OCI-LY7 (cell line): Measurements from ENCODE around the gene RIMBP3C. TPM values are rescaled to one million over a fixed set of nuclear protein-coding genes. Genes with fewer than 3 reads are reported as not detected.

Source experiments
- BruUV-seq: library from RNA; stranded (reverse); fragments of 400-500 nt; replicated peaks from 2 replicates; lab custom pipeline; 2021; lab: Mats Ljungman, UMichigan
- CTCF ChIA-PET: fragments of 300-600 bp; sonication (Branson Sonifier 250); formaldehyde crosslinking; loops from one replicate; lab custom pipeline; 2022; ENCODE audit warnings: antibody characterized with exemption; ENCODE audit not compliant: unreplicated experiment; lab: Charles Lee
- POLR2A ChIA-PET: fragments of 300-600 bp; sonication (Branson Sonifier 250); formaldehyde crosslinking; loops from one replicate; lab custom pipeline; 2022; ENCODE audit warnings: antibody characterized with exemption; lab: Charles Lee
- DNase-seq: peaks from one replicate; pipeline ENCODE4 v3.0.0-alpha.2; 2015; ENCODE audit warnings: low spot score
- H2AFZ ChIP-seq: fragments of 200-600 bp; sonication (generic), shearing (Covaris generic); 2 replicates; pipeline ENCODE4 v1.6.1; 2014; ENCODE audit warnings: mild to moderate bottlenecking, antibody characterized with exemption, low read length, moderate library complexity
- H3K27ac ChIP-seq: fragments of 200-600 bp; sonication (generic); 2 replicates; pipeline ENCODE4 v1.5.1; 2014; ENCODE audit warnings: mixed run types, low read depth, mild to moderate bottlenecking, moderate library complexity, low read length, inconsistent platforms; ENCODE audit not compliant: poor library complexity, severe bottlenecking
- H3K36me3 ChIP-seq: fragments of 200-600 bp; sonication (generic); 2 replicates; pipeline ENCODE4 v1.6.1; 2014; ENCODE audit warnings: mild to moderate bottlenecking, antibody characterized with exemption, low read length, moderate library complexity, mixed read lengths; ENCODE audit not compliant: insufficient read depth
- H3K4me1 ChIP-seq: fragments of 200-600 bp; sonication (generic); 2 replicates; pipeline ENCODE4 v1.5.1; 2014; ENCODE audit warnings: mild to moderate bottlenecking, low read length; ENCODE audit not compliant: insufficient read depth, poor library complexity, severe bottlenecking
- H3K4me2 ChIP-seq: fragments of 200-600 bp; sonication (generic); 2 replicates; pipeline ENCODE4 v1.6.1; 2014; ENCODE audit warnings: mild to moderate bottlenecking, low read length
- H3K4me3 ChIP-seq: fragments of 200-600 bp; sonication (generic); 2 replicates; pipeline ENCODE4 v1.5.1; 2014; ENCODE audit warnings: mild to moderate bottlenecking, low read depth, low read length; ENCODE audit not compliant: poor library complexity, severe bottlenecking
- H3K79me2 ChIP-seq: fragments of 200-600 bp; sonication (generic); 2 replicates; pipeline ENCODE4 v1.6.1; 2016; ENCODE audit warnings: low read depth, mild to moderate bottlenecking, low read length, moderate library complexity, mixed read lengths; ENCODE audit not compliant: insufficient read depth
- H3K9me2 ChIP-seq: fragments of 200-600 bp; sonication (generic); 2 replicates; pipeline ENCODE4 v1.6.1; 2016; ENCODE audit warnings: mild to moderate bottlenecking, low read length, mixed read lengths; ENCODE audit not compliant: insufficient read depth
- H3K9me3 ChIP-seq: fragments of 200-600 bp; sonication (generic); 2 replicates; pipeline ENCODE4 v1.6.1; 2014; ENCODE audit warnings: mild to moderate bottlenecking, mixed run types, low read length, mixed read lengths
- H4K20me1 ChIP-seq: fragments of 200-600 bp; sonication (generic); 2 replicates; pipeline ENCODE4 v1.6.1; 2014; ENCODE audit warnings: mild to moderate bottlenecking, antibody characterized with exemption, low read length, moderate library complexity, mixed read lengths; ENCODE audit not compliant: insufficient read depth
- EZH2phosphoT487 ChIP-seq: fragments of 200-600 bp; sonication (generic); IDR thresholded peaks from 2 replicates; pipeline ENCODE4 v1.6.1; 2018; ENCODE audit warnings: low read depth, borderline replicate concordance, mild to moderate bottlenecking, mixed run types, antibody characterized with exemption, low read length, moderate library complexity, mixed read lengths
- intact Hi-C: fragments of 100-400 bp; cut with micrococcal nuclease; formaldehyde crosslinking; loops from one replicate; pipeline ENCODE4 v1.10.0; 2022; ENCODE audit not compliant: unreplicated experiment
- total RNA-seq, 2 experiments: library from RNA; depleted of rRNA in 1 of 2; stranded (reverse); fragments of >200 nt in 1 of 2; shearing (Covaris generic) in 1 of 2; gene quantifications; 2 replicates each; pipeline ENCODE4 v1.2.3, GENCODE V29; 2014 to 2022
- TF ChIP-seq, protein P1 (sequence below): fragments of 200-600 bp; sonication (generic); conservative IDR thresholded peaks from 2 replicates; pipeline ENCODE4 v1.5.1; 2014; ENCODE audit warnings: mild to moderate bottlenecking, antibody characterized with exemption, low read length, moderate library complexity, mixed read lengths

Gene RIMBP3C
- total RNA-seq, 2 experiments from 2014 or later: 0.69 to 2.0 TPM

DNA sequence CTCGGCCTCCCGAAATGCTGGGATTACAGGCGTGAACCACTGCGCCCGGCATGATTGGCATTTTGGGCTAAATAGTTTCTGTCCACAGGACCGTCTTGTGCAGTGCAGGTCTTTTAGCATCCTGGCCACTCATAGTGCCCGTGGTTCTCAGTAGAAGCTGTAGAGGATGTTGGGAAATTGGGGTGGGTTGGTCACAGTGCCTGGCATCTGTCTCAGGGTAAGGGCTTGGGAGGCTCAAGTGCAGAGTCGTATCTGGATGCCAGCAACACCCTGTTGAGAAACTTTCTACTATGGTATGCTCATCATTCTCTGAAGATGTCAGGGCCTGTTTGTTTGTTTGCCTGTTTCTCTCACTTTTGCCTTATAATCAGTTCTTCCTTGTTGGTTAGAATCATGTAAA lies 38.1 kb upstream of the RIMBP3C start:
- ChIA-PET CTCF (interaction anchor here (0.5 kb wide), 1 partner anchor 10 kb away, joined by 6 read pairs; no protein-coding TSS in a partner anchor), POLR2A (no interaction called here)
- Histone ChIP-seq H3K27ac (peak overlapping the region; percentile 3), H3K4me3 (no peak overlapping the region), H3K4me2 (peak overlapping the region; percentile 6; the same call in 1 of the 2 replicates), H3K4me1 (peaks cover 64% of the 10 kb centered on the region), H3K9me3 (no peaks in the 10 kb centered on the region), H3K9me2 (no peaks in the 10 kb centered on the region), H2AFZ (no peak overlapping the region), H3K79me2 (peaks cover 100% of the 10 kb centered on the region), H4K20me1 (peaks cover 31% of the 10 kb centered on the region), H3K36me3 (peaks cover 64% of the 10 kb centered on the region)
- TF ChIP-seq EZH2phosphoT487: no peak
- TF ChIP-seq, protein P1, sequence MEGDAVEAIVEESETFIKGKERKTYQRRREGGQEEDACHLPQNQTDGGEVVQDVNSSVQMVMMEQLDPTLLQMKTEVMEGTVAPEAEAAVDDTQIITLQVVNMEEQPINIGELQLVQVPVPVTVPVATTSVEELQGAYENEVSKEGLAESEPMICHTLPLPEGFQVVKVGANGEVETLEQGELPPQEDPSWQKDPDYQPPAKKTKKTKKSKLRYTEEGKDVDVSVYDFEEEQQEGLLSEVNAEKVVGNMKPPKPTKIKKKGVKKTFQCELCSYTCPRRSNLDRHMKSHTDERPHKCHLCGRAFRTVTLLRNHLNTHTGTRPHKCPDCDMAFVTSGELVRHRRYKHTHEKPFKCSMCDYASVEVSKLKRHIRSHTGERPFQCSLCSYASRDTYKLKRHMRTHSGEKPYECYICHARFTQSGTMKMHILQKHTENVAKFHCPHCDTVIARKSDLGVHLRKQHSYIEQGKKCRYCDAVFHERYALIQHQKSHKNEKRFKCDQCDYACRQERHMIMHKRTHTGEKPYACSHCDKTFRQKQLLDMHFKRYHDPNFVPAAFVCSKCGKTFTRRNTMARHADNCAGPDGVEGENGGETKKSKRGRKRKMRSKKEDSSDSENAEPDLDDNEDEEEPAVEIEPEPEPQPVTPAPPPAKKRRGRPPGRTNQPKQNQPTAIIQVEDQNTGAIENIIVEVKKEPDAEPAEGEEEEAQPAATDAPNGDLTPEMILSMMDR: no peak
- BruUV-seq: no TSS peak
- intact Hi-C loops: loop anchor here (2.0 kb wide), 1 partner anchor 21 kb away; no protein-coding TSS in a partner anchor
- DNase-seq: no peak

DNA sequence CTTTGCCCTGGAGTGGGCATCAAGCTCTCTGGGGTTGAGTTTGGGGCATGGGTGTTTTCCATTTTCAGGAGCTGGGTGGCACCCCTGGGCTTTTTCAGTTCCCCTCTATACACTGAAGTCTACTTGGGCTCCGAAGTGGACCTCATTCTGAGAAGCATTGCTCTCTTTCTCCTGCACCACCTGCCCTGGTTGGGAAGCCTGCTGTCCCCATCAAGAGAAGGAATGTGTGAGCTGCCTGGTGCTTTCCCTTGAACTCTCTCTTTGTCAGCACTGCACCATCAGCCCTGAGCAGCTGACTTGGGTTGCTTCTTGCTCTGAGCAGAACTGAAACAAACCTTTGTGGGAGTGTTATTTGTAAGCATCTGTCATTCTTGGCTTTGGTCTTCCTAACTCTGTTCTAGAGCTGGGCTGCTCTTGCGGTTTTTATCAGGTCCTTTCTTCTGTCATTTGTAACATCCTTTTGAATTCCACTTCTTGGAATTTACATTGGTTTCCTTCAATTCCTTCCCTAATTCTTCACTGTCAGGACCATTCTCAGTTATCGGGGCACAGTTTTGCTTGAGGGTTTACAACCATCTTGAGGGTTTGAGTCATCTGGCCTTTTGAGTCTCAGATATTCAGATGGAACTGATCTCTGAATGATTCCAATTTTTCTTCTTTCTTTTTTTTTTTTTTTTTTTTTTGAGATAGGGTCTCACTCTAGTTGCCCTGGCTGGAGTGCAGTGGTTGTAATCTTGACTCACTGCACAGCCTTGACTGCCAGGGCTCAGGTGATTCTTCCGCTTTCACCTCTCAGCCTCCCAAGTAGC lies 36.7 kb upstream of the RIMBP3C start:
- H3K27ac ChIP-seq: peak overlapping the region; percentile 84
- peaks cover 99% of the 10 kb centered on the region for H3K79me2 ChIP-seq
- peaks cover 31% of the 10 kb centered on the region for H4K20me1 ChIP-seq
- ChIA-PET CTCF (interaction anchor here (0.6 to 1.0 kb wide), 4 partner anchors 29 to 55 kb away, joined by 3 read pairs; partner anchors contain the start of genes CCDC116 and SDF2L1), POLR2A (interaction anchor here (0.6 to 1.7 kb wide), 5 partner anchors 11 to 277 kb away, joined by 3 to 8 read pairs (median 3); no protein-coding TSS in a partner anchor)
- H3K4me3 ChIP-seq: peak overlapping the region; percentile 35
- H3K9me3 ChIP-seq: no peaks in the 10 kb centered on the region
- H3K4me1 ChIP-seq: peaks cover 67% of the 10 kb centered on the region
- DNase-seq: peak; percentile 76
- intact Hi-C loops: loop anchor here (2.0 kb wide), 1 partner anchor 19 kb away; no protein-coding TSS in a partner anchor
- no peak for TF ChIP-seq EZH2phosphoT487
- TF ChIP-seq, protein P1: no peak
- H3K4me2 ChIP-seq: peak overlapping the region; percentile 67
- H3K36me3 ChIP-seq: peaks cover 58% of the 10 kb centered on the region
- H2AFZ ChIP-seq: no peak overlapping the region
- no TSS peak for BruUV-seq
- no peaks in the 10 kb centered on the region for H3K9me2 ChIP-seq
